Mesenchymal stem cell (in vitro differentiated cells and primary cell): ENCODE data around the gene LRRN2.

Experiments used
- DNase-seq: peaks from one replicate; pipeline ENCODE4 v3.0.0-alpha.2; 2013
- H2AFZ ChIP-seq: one replicate; pipeline ENCODE4 v1.6.1; 2013; ENCODE audit warnings: low read depth, mild to moderate bottlenecking, control low read depth, inconsistent platforms, low read length, moderate library complexity
- H2AK5ac ChIP-seq: 2 replicates; pipeline ENCODE4 v1.6.1; 2013; ENCODE audit warnings: low read length, moderate library complexity, mild to moderate bottlenecking, inconsistent platforms; ENCODE audit not compliant: severe bottlenecking
- H2BK120ac ChIP-seq: one replicate; pipeline ENCODE4 v1.6.1; 2013; ENCODE audit warnings: low read depth, mild to moderate bottlenecking, inconsistent platforms, low read length, moderate library complexity
- H2BK12ac ChIP-seq, 2 experiments: one replicate each; pipeline ENCODE4 v1.6.1; 2013; ENCODE audit warnings: inconsistent platforms in 2 of 2, low read length in 2 of 2, mild to moderate bottlenecking in 2 of 2, moderate library complexity in 2 of 2, control low read depth in 1 of 2
- H2BK15ac ChIP-seq: one replicate; pipeline ENCODE4 v1.6.1; 2013; ENCODE audit warnings: mild to moderate bottlenecking, low read depth, inconsistent platforms; ENCODE audit not compliant: poor library complexity, severe bottlenecking
- H2BK5ac ChIP-seq: 2 replicates; pipeline ENCODE4 v1.6.1; 2013; ENCODE audit warnings: low read depth, mild to moderate bottlenecking, low read length, control low read depth, inconsistent platforms; ENCODE audit not compliant: poor library complexity, severe bottlenecking
- H3K14ac ChIP-seq, 2 experiments: one replicate each; pipeline ENCODE4 v1.6.1; 2013; ENCODE audit warnings: inconsistent platforms in 2 of 2, low read length in 2 of 2, control low read depth in 1 of 2, mild to moderate bottlenecking in 1 of 2, moderate library complexity in 1 of 2
- H3K18ac ChIP-seq, 2 experiments: one replicate each; pipeline ENCODE4 v1.6.1; 2013; ENCODE audit warnings: inconsistent platforms in 2 of 2, low read length in 2 of 2, control low read depth in 1 of 2, low read depth in 1 of 2, mild to moderate bottlenecking in 1 of 2
- H3K23ac ChIP-seq, 2 experiments: one replicate each; pipeline ENCODE4 v1.6.1; 2013; ENCODE audit warnings: inconsistent platforms in 2 of 2, low read length in 2 of 2, mild to moderate bottlenecking in 2 of 2, moderate library complexity in 2 of 2, control low read depth in 1 of 2
- H3K27ac ChIP-seq: 2 replicates; pipeline ENCODE4 v1.5.1; 2013; ENCODE audit warnings: mild to moderate bottlenecking, moderate library complexity, low read length, control low read depth, inconsistent platforms; ENCODE audit not compliant: poor library complexity, severe bottlenecking
- H3K27me3 ChIP-seq, 2 experiments: 2 replicates each; pipeline versions ENCODE4 v1.6.1 to v1.7.0; 2013; ENCODE audit warnings: low read length in 2 of 2, mild to moderate bottlenecking in 2 of 2, moderate library complexity in 2 of 2, control low read depth in 1 of 2, inconsistent platforms in 1 of 2; ENCODE audit not compliant: control insufficient read depth in 1 of 2, insufficient read depth in 1 of 2
- H3K36me3 ChIP-seq, 2 experiments: 2 replicates each; pipeline versions ENCODE4 v1.6.1 to v1.7.0; 2013; ENCODE audit warnings: low read length in 2 of 2, control low read depth in 1 of 2, inconsistent platforms in 1 of 2, low read depth in 1 of 2, mild to moderate bottlenecking in 1 of 2; ENCODE audit not compliant: insufficient read depth in 2 of 2, control insufficient read depth in 1 of 2
- H3K4ac ChIP-seq, 2 experiments: one replicate each; pipeline ENCODE4 v1.6.1; 2013; ENCODE audit warnings: inconsistent platforms in 2 of 2, low read length in 2 of 2, mild to moderate bottlenecking in 2 of 2, moderate library complexity in 2 of 2, control low read depth in 1 of 2, low read depth in 1 of 2
- H3K4me1 ChIP-seq: 2 replicates; pipeline ENCODE4 v1.6.1; 2013; ENCODE audit warnings: low read depth, low read length, control low read depth; ENCODE audit not compliant: control insufficient read depth, insufficient read depth
- H3K4me2 ChIP-seq: 2 replicates; pipeline ENCODE4 v1.6.1; 2013; ENCODE audit warnings: low read length, mild to moderate bottlenecking, inconsistent platforms; ENCODE audit not compliant: poor library complexity, severe bottlenecking
- H3K4me3 ChIP-seq, 2 experiments: 2 replicates each; pipeline versions ENCODE4 v1.5.1 to v1.7.0; 2013; ENCODE audit warnings: low read length in 2 of 2, mild to moderate bottlenecking in 2 of 2, control low read depth in 1 of 2, low read depth in 1 of 2; ENCODE audit not compliant: insufficient read depth in 1 of 2
- H3K79me1 ChIP-seq: replicated peaks from 2 replicates; pipeline ENCODE4 v1.6.1; 2013; ENCODE audit warnings: mild to moderate bottlenecking, control low read depth, low read length, inconsistent platforms; ENCODE audit not compliant: poor library complexity, severe bottlenecking
- H3K9ac ChIP-seq: 2 replicates; pipeline ENCODE4 v1.7.0; 2013; ENCODE audit warnings: mild to moderate bottlenecking, low read length, moderate library complexity
- H3K9me3 ChIP-seq: 2 replicates; pipeline ENCODE4 v1.7.0; 2013; ENCODE audit warnings: mild to moderate bottlenecking, low read length; ENCODE audit not compliant: control insufficient read depth
- H4K8ac ChIP-seq: one replicate; pipeline ENCODE4 v1.6.1; 2013; ENCODE audit warnings: inconsistent platforms, mild to moderate bottlenecking, low read length, moderate library complexity
- H4K91ac ChIP-seq: one replicate; pipeline ENCODE4 v1.6.1; 2013; ENCODE audit warnings: mild to moderate bottlenecking, low read length, inconsistent platforms
- WGBS: methylation state at CpG from one replicate; pipeline ENCODE4 v1.1.7; 2013; ENCODE audit warnings: mixed read lengths; 5-methylcytosine and 5-hydroxymethylcytosine counted together

The LRRN2 gene

GRCh38 chr1:204615881-204616280, 69.7 kb downstream of the LRRN2 start:
- H3K4me3 ChIP-seq, result no peak overlapping the region

DNA sequence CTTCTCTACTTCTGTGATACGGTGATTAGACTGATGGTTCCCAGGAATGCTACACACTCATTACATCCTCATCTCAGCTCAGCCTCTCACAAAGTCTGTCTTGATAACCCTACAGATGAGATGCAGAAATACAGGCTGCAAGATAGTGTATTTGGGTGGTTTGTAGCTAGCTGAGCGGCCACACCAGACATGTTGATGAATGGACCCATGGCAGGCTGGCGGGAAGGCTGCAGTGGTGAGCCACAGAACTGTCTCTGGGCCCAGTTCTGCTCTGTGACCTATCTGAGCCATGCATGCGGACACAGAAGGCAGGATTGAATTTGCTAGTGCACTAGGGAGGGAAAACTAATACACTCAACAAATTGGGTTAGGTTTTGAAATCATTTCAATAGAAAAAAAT, 71.9 kb downstream of the LRRN2 start:
- no peak overlapping the region for H3K18ac ChIP-seq
- H2AFZ ChIP-seq, result no peak overlapping the region
- no peak overlapping the region for H3K4me3 ChIP-seq
- no peak overlapping the region for H4K91ac ChIP-seq
- H2AK5ac ChIP-seq, result no peak overlapping the region
- H3K79me1 ChIP-seq, result no peaks in the 10 kb centered on the region
- peaks cover 47 to 89% of the 10 kb centered on the region in 2 experiments for H3K27me3 ChIP-seq
- H3K9ac ChIP-seq, result no peak overlapping the region
- H3K9me3 ChIP-seq, result no peaks in the 10 kb centered on the region
- no peak overlapping the region for H2BK12ac ChIP-seq
- H3K4me1 ChIP-seq, result no peaks in the 10 kb centered on the region
- 86% methylated on average over 3 of the region's 4 CpGs for WGBS
- H3K27ac ChIP-seq, result no peak overlapping the region
- no peak overlapping the region for H2BK5ac ChIP-seq
- no peak overlapping the region for H3K14ac ChIP-seq
- DNase-seq, result no peak
- no peak overlapping the region for H2BK120ac ChIP-seq
- H3K36me3 ChIP-seq, result no peaks in the 10 kb centered on the region
- no peak overlapping the region for H2BK15ac ChIP-seq
- no peak overlapping the region for H3K23ac ChIP-seq
- no peak overlapping the region for H3K4me2 ChIP-seq
- H4K8ac ChIP-seq, result no peak overlapping the region
- no peak overlapping the region for H3K4ac ChIP-seq

More at GRCh38 chr1:204615881-204616280, 69.7 kb downstream of the LRRN2 start:
- H3K9me3 ChIP-seq, result no peaks in the 10 kb centered on the region
- no peaks in the 10 kb centered on the region for H3K36me3 ChIP-seq
- WGBS, result 94% methylated on average over 8 of the region's 8 CpGs
- peaks cover 37 to 83% of the 10 kb centered on the region in 2 experiments for H3K27me3 ChIP-seq
- H4K91ac ChIP-seq, result no peak overlapping the region
- H3K4me2 ChIP-seq, result no peak overlapping the region
- no peak overlapping the region for H3K4ac ChIP-seq
- no peak overlapping the region for H3K27ac ChIP-seq
- H2BK5ac ChIP-seq, result no peak overlapping the region
- no peaks in the 10 kb centered on the region for H3K79me1 ChIP-seq
- no peak overlapping the region for H3K18ac ChIP-seq
- H2AK5ac ChIP-seq, result no peak overlapping the region
- H3K23ac ChIP-seq, result no peak overlapping the region
- DNase-seq, result no peak
- H2AFZ ChIP-seq, result no peak overlapping the region
- H3K9ac ChIP-seq, result no peak overlapping the region
- H3K4me1 ChIP-seq, result no peaks in the 10 kb centered on the region
- H2BK12ac ChIP-seq, result no peak overlapping the region
- H2BK15ac ChIP-seq, result peak overlapping the region; percentile 83
- H2BK120ac ChIP-seq, result no peak overlapping the region
- no peak overlapping the region for H4K8ac ChIP-seq
- no peak overlapping the region for H3K14ac ChIP-seq

DNA sequence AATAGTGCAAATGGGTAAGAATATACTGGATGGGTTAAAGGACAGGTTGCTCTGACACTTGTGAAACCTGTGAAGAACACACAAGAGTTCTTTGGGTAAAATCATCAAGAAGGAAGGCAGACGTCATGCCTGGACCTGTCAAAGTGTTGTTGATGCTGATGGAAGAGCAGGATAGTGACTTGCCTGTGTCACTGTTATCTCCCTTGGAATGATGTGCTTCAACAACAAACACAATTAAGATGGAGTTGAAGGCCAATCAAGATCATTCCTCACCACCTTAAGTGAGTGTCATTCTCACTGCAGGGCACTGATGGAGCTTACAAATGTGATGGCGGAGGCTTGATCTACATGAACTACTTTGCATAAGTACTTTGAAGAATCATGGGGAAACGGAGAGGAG, 73.2 kb downstream of the LRRN2 start:
- Histone ChIP-seq H3K9me3 (no peaks in the 10 kb centered on the region), H4K8ac (no peak overlapping the region), H2BK5ac (no peak overlapping the region), H3K23ac (no peak overlapping the region), H3K4me2 (no peak overlapping the region), H3K4ac (no peak overlapping the region), H3K14ac (no peak overlapping the region), H3K4me3 (no peak overlapping the region), H3K9ac (no peak overlapping the region), H2BK15ac (no peak overlapping the region), H2AFZ (no peak overlapping the region), H2AK5ac (no peak overlapping the region), H2BK120ac (no peak overlapping the region), H4K91ac (no peak overlapping the region), H3K79me1 (no peaks in the 10 kb centered on the region), H3K27me3 (peaks cover 53 to 89% of the 10 kb centered on the region in 2 experiments), H2BK12ac (no peak overlapping the region), H3K18ac (no peak overlapping the region), H3K4me1 (no peaks in the 10 kb centered on the region), H3K27ac (no peak overlapping the region), H3K36me3 (no peaks in the 10 kb centered on the region)
- DNase-seq, result no peak
- 80% methylated on average over 3 of the region's 3 CpGs for WGBS

DNA sequence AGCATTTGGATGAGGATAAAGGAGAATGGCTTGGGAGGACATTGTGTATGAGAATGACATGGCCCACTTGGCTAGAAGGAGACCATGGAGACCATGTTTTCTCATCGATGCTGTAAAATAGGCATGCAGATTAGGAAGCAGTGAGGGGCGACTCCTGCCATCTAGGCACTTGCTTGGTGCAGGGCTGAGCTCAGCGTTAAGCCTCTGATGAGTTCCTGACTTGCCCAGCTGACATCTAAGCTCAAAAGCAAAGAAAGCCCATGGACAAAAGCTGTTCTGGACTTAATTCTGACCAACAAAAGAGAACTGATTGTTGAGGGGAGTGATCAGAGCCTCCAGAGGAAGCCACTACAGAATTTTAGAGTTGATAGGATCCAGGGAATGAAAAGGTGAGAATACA, 74.5 kb downstream of the LRRN2 start:
- Histone ChIP-seq H3K4me3 (no peak overlapping the region), H4K91ac (no peak overlapping the region), H3K27ac (no peak overlapping the region), H3K23ac (no peak overlapping the region), H3K36me3 (no peaks in the 10 kb centered on the region), H3K4me2 (no peak overlapping the region), H2AFZ (no peak overlapping the region), H3K27me3 (peaks cover 49 to 82% of the 10 kb centered on the region in 2 experiments), H2BK120ac (no peak overlapping the region), H3K18ac (no peak overlapping the region), H3K9ac (no peak overlapping the region), H3K4me1 (no peaks in the 10 kb centered on the region), H4K8ac (no peak overlapping the region), H3K14ac (no peak overlapping the region), H2BK5ac (no peak overlapping the region), H3K79me1 (no peaks in the 10 kb centered on the region), H2AK5ac (no peak overlapping the region), H2BK15ac (no peak overlapping the region), H3K4ac (no peak overlapping the region), H3K9me3 (no peaks in the 10 kb centered on the region), H2BK12ac (no peak overlapping the region)
- 89% methylated on average over 3 of the region's 3 CpGs for WGBS
- DNase-seq, result no peak
